NCI-H1092 (cell line): Measurements from ENCODE around the gene RETREG1.

Source experiments
- DNase-seq: peaks from one replicate; lab custom pipeline; 2025; lab: John Stamatoyannopoulos, UW

The RETREG1 gene

DNA sequence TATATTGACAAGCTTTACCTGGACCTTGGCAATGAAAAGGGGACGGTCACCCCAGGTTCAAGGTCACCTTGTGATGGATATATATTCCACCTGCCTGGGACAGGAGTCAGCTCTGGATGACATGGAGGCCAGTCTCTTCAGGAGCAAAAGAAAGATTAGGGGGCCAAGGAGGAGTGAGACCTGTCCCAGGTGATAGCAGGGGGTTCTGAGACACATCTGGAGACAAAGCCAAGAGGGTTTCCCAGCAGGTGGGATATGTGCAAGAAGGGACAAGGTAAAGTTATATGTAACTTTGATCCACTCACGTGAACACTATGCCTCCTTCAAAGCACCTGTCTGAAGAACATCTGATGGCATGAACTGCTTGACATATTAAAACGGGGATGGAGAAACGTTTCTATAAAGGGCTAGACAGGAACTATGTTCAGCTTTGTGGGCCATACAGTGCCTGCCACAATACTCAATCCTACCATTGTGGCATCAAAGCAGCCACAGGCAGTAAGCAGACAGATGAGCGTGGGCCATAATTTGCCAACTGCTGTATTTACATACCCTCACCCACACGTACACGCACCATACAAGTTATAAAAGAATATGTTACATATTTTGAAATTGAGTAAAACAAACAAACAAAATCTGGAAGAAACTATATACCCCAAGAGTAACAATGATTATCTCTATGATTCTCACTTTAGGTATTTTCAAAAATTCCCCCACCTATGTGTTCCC lies 88.3 kb downstream of the RETREG1 start:
- DNase-seq = no peak

DNA sequence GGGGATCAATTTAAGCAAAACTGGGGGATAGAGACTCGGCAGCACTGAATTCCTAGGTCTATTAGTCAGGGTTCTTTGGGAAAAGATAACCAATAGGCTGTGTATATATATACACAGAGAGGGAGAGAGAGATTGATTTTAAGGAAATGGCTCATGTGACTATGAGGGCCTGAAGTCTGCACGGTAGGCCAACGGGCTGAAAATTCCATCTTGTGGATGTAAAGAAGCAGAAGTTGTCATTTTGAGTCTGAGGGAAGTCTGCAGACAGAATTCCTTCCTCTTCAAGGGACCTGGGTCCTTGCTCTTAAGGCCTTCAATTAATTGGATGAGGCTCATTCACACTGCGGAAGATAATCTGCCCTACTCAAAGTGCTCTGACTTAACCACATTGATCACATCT lies 91.1 kb downstream of the RETREG1 start:
- no peak for DNase-seq

DNA sequence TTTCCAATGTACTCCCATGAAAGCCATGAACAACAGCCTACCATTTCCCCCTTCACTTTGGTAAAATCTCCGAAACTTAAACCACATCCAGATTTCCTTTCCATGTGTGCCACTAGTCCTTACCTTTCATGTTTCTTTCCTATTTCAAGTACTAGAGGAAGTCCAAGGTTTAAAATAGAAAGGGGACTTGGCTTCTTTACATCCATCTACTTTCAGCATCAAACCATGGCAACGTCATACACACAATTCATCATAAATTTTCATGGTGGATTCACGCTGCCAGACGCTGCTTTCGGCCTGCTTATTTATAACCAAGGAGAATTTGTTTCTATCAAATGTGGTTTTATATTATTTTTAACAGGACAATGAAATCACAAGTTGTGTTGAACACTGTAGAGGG lies 92.5 kb downstream of the RETREG1 start:
- DNase-seq = no peak

GRCh38 chr5:16521521-16522483 lies 95.0 kb downstream of the RETREG1 start:
- DNase-seq = no peak

DNA sequence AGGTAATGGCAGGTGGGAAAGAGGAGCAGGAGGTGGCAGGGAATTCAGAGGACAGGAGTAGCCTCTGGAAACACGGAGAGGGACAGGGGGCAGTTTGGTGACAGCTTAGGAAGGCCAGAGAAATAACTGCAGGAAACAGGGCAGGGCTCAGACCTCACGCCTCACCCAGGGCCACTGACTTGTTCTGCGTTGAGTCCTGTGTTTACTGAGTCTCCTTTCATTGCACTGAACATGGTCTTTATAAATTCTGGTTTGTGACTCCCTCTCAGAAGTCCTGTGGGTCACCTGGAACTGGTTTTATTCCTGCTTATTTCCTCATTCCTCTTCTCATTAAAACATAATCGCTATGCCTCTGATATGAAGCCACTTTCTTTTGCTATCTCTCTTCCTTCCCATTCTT lies 96.0 kb downstream of the RETREG1 start:
- DNase-seq = no peak

DNA sequence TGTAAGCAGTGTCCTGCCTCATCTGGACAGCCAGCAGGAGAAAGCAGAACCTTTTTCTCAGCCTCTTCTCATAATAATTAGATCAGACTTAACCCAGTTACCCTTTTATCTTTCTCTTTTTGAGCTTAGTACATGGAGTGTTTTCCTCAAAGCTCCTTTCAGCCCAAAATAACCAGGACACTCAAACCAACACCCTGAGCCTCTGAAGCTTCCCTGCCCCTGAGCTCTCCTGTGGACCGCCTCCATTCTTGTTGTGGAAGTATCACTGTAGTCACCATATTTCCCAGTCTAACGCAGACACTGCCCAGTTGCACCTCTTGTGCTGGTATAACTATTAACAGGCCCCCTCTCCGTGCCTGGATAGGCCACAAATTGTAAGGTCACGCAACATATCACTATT lies 97.4 kb downstream of the RETREG1 start:
- no peak for DNase-seq

DNA sequence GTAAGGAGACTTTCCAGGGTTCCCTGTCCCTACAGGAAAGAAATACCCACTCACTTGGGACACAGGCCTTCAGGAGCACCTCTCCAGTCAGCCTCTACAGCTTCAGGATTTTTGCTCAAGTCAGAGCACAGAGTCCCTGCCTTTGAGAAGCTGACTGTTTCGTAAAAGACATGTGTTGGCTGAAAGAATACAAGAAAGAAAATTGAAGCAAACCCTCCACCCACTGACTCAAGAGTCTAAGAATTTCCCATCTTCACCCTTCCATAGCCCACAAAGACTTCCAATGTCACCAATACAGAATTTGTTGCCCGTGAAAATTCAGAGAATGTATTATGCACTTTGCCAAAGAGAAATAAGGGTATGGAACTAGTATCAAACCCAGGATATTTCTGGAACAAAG lies 98.2 kb downstream of the RETREG1 start:
- no peak for DNase-seq

GRCh38 chr5:16515532-16515931 lies 101.3 kb downstream of the RETREG1 start:
- no peak for DNase-seq

- no peak for DNase-seq
Measured at GRCh38 chr5:16510098-16510497, 106.7 kb downstream of the RETREG1 start.

DNA sequence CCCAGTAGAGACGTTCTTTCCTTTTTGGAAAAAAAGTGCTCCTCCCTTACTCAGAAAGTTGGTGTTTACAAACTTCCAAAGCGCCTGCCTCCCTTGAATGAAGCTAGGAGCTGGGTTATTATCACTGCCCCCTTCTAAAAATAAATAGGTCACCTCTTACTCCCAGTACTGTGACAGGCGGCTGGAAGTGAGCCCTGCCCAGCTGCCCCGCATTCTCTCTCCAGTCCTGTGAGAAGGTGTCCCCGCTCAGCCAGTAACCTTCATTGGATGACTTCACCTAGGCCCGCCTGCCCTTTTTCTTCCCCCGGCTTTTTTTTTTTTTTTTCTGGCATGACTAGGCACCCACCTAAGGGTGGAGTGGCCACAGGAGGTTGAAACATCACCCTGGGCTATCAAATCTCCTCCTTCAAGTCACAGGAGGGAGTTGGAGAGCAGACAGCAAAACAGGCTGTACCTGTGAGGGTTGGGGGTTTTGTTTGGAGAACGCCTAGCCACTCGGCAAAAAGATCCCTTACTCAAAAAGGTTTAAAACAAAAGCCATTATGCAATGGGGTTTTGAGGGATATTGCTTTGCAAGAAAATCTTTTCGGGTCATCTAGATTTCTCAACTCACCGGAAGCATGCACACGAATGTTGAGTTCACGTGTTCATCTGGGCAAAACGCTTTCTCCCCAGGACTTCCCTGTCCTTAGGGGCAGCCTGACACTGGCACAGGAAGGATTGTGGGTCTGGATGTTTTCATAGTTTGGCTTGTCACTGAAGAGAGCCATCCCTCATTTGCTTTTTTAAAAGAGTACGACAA lies 107.9 kb downstream of the RETREG1 start:
- no peak for DNase-seq

- DNase-seq = no peak
Measured at GRCh38 chr5:16507716-16508115, 109.1 kb downstream of the RETREG1 start.

- no peak for DNase-seq
Measured at GRCh38 chr5:16505904-16506303, 110.9 kb downstream of the RETREG1 start.

GRCh38 chr5:16505140-16505891 lies 111.5 kb downstream of the RETREG1 start:
- no peak for DNase-seq

DNA sequence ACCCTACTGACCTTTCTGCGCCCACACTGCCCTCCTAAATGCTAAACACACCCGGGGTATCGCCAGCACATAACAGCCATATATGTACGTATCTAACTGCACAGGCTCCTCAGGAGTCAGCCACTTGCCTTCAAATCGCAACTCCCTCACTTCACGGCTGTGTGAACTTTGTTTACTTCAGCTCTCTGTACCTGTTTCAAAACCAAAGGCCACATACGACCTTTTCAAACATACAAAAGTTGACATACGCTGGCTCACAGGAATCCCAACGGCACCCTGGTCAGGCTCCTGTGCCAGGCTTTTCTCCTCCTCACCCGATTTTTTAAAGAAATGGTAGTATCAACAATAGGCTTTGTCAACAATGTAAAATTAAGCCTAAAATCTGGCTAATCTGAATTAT lies 112.2 kb downstream of the RETREG1 start:
- no peak for DNase-seq

GRCh38 chr5:16502866-16503265 lies 113.9 kb downstream of the RETREG1 start:
- no peak for DNase-seq

DNA sequence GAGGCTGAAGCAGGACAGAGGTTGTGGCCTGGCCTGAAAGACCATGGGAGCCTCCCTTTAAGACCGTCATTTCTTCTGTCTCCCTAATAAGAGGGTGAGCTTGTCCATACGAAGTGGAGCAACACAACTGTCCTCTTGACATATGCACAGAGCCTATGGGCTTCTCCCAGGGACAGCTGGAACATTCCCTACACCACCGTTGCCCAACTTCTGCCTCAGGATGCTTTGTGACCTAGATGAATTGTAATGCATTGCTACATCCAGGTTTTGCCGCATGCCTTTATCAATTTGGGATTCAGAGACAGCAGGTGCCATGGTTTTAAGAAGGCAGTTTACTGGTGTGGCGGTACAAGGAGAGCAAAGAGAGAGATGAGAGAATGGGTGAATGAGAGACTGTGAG lies 116.8 kb downstream of the RETREG1 start:
- no peak for DNase-seq

GRCh38 chr5:16497546-16497945 lies 119.3 kb downstream of the RETREG1 start:
- DNase-seq = no peak

- DNase-seq = no peak
Measured at GRCh38 chr5:16493261-16493660, 123.5 kb downstream of the RETREG1 start.

- no peak for DNase-seq
Measured at GRCh38 chr5:16492398-16493140, 124.2 kb downstream of the RETREG1 start.

DNA sequence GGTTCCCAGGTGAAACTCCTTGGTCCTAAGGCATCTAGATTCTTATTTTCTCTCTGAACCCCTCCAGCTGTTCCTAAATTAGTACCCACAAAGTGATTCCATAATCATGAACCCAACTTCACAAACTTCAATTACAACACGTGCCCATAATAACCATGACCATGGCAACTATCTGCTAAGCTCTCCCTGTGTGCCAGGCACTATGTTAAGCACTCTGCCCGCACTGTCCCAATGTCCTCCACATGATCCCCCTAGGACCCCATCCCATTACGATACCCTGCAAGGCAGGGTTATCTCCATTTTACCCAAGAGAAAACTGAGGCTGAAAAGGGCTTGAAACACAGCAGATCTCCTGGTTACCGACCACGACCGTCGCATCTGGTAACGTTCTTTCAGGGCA lies 125.9 kb downstream of the RETREG1 start:
- DNase-seq = no peak

GRCh38 chr5:16489322-16489791 lies 127.4 kb downstream of the RETREG1 start:
- no peak for DNase-seq
